ENCODE data around the gene ERICH6.

ERICH6 gene

DNA sequence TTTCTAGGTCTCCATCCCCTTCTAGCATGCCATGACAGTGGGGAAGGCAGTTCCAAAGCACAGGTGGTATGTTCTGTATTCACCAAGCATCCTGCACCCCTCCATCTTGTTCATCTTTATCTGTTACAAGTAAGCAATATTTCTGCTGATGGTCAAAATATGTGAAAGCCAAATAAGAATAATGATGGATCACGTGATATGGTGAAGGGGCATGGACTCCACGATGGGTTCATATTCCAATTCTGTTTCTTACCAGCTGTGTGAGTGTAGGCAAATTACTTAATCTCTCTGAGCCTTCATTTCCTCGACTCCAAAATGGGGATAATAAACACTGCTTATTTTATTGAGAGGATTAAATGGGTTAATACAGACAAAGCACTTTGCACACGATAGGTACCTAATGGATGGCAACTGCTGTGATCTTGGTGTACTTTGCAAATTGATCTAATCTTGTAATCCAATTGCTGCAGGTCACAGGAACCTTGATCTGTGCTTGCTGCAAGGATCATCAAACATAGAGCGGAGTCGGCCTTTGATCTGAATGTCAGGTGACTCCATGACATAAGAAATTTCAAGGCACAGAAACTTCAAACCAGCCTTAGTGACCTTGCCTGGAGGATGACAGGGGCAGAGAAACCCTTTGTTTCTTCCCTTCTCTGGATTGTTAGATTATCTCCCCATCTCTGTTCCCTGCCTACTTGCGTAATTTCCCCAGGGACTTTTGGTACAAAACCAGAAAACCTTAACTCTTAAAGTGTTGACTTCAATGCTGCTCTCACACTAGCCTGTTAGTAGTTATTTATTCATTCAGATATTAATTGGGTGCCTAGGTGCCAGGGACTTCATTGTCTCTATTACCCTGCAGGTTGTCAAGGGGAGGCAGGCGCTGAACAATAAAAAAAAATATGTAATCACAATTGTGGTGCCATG is 33.4 kb upstream of the ERICH6 start:
- H3K27me3 ChIP-seq (ENCODE audit: control insufficient read depth, insufficient read depth, low read length, poor library complexity, severe bottlenecking), result no peaks in the 10 kb centered on the region
- H3K9me3 ChIP-seq (ENCODE audit: control insufficient read depth, low read length), result no peaks in the 10 kb centered on the region
- no peaks in the 10 kb centered on the region for H3K4me1 ChIP-seq (ENCODE audit: control insufficient read depth, insufficient read depth, low read length)
- H3K36me3 ChIP-seq (ENCODE audit: control insufficient read depth, insufficient read depth, low read length), result no peaks in the 10 kb centered on the region
- no peak overlapping the region for H3K4me3 ChIP-seq (ENCODE audit: insufficient read depth, low read depth, low read length)
- 94% methylated on average over 8 of the region's 8 CpGs for WGBS, 2 experiments
- no peak overlapping the region for H3K27ac ChIP-seq (ENCODE audit: insufficient read depth, low read depth, low read length, poor library complexity, severe bottlenecking)

DNA sequence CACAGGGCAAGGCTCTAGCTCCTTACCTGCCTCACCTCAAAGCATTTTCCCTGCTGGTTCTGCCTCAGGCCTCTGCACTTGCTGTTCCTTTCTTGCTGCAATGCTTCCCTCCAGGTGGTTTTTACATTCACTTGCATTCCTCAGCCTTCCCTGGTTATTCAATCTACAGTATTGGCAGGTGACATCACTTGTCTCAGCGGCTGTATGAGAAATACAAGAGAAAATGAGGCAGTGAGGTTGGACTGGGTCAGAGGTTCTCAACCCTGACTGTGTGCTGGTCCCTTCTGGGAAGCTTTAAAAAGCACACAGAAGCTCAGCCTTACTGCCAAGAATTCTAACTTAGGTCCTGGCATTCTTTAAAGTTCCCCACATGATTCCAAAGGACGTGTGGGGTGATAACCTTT is 32.6 kb upstream of the ERICH6 start:
- Histone ChIP-seq H3K36me3 (ENCODE audit: control insufficient read depth, insufficient read depth, low read length) (no peaks in the 10 kb centered on the region), H3K9me3 (ENCODE audit: control insufficient read depth, low read length) (no peaks in the 10 kb centered on the region), H3K27me3 (ENCODE audit: control insufficient read depth, insufficient read depth, low read length, poor library complexity, severe bottlenecking) (no peaks in the 10 kb centered on the region), H3K27ac (ENCODE audit: insufficient read depth, low read depth, low read length, poor library complexity, severe bottlenecking) (no peak overlapping the region), H3K4me1 (ENCODE audit: control insufficient read depth, insufficient read depth, low read length) (no peaks in the 10 kb centered on the region), H3K4me3 (ENCODE audit: insufficient read depth, low read depth, low read length) (no peak overlapping the region)
- WGBS, 2 experiments, result 36 to 49% methylated on average over 2 of the region's 2 CpGs

- WGBS, 2 experiments, result 77 to 84% methylated on average over 1 of the region's 1 CpG
- no peak overlapping the region for H3K4me3 ChIP-seq (ENCODE audit: insufficient read depth, low read depth, low read length)
Observed at GRCh38 chr3:150734795-150735119, 31.0 kb upstream of the ERICH6 start.

GRCh38 chr3:150733936-150734794 is 30.4 kb upstream of the ERICH6 start:
- Histone ChIP-seq H3K4me3 (ENCODE audit: insufficient read depth, low read depth, low read length) (no peak overlapping the region), H3K27me3 (ENCODE audit: control insufficient read depth, insufficient read depth, low read length, poor library complexity, severe bottlenecking) (no peaks in the 10 kb centered on the region), H3K9me3 (ENCODE audit: control insufficient read depth, low read length) (no peaks in the 10 kb centered on the region), H3K4me1 (ENCODE audit: control insufficient read depth, insufficient read depth, low read length) (no peaks in the 10 kb centered on the region), H3K36me3 (ENCODE audit: control insufficient read depth, insufficient read depth, low read length) (no peaks in the 10 kb centered on the region), H3K27ac (ENCODE audit: insufficient read depth, low read depth, low read length, poor library complexity, severe bottlenecking) (no peak overlapping the region)
- WGBS, 2 experiments, result 92 to 94% methylated on average over 9 of the region's 9 CpGs

More at GRCh38 chr3:150734795-150735119, 31.0 kb upstream of the ERICH6 start:
- Histone ChIP-seq H3K36me3 (ENCODE audit: control insufficient read depth, insufficient read depth, low read length) (no peaks in the 10 kb centered on the region), H3K27me3 (ENCODE audit: control insufficient read depth, insufficient read depth, low read length, poor library complexity, severe bottlenecking) (no peaks in the 10 kb centered on the region), H3K9me3 (ENCODE audit: control insufficient read depth, low read length) (no peaks in the 10 kb centered on the region), H3K27ac (ENCODE audit: insufficient read depth, low read depth, low read length, poor library complexity, severe bottlenecking) (no peak overlapping the region), H3K4me1 (ENCODE audit: control insufficient read depth, insufficient read depth, low read length) (no peaks in the 10 kb centered on the region)

DNA sequence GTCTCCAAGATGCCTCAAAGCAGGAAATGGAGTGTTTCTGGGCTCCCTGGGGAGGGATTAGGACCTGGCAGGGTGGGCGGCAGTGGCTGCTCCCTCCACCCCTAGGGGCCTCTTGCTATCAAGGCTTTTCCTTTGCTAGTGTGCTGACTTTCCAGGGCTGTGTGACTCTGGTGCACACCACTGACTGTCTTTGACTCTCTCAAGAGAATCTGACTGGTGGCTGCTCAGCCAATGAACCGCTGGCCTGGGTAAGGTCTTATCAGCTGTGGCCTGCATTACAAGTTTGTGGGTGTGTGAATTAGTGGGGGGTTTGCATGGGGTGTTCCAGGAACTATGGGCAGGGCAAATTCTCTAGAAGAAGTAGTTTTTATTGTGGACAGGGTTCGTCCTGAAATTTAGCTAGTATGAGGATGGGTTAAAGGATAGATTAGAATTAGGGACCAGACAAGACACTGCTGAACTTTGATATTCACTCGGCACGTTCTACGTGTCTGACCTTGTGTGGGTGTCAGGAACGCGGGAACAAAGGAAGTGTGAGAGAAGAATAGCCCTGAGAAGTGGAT is 29.7 kb upstream of the ERICH6 start:
- H3K9me3 ChIP-seq (ENCODE audit: control insufficient read depth, low read length), result no peaks in the 10 kb centered on the region
- 81 to 84% methylated on average over 8 of the region's 8 CpGs for WGBS, 2 experiments
- H3K27ac ChIP-seq (ENCODE audit: insufficient read depth, low read depth, low read length, poor library complexity, severe bottlenecking), result no peak overlapping the region
- H3K4me3 ChIP-seq (ENCODE audit: insufficient read depth, low read depth, low read length), result no peak overlapping the region
- H3K27me3 ChIP-seq (ENCODE audit: control insufficient read depth, insufficient read depth, low read length, poor library complexity, severe bottlenecking), result no peaks in the 10 kb centered on the region
- no peaks in the 10 kb centered on the region for H3K36me3 ChIP-seq (ENCODE audit: control insufficient read depth, insufficient read depth, low read length)
- H3K4me1 ChIP-seq (ENCODE audit: control insufficient read depth, insufficient read depth, low read length), result no peaks in the 10 kb centered on the region

- Histone ChIP-seq H3K4me3 (ENCODE audit: insufficient read depth, low read depth, low read length) (no peak overlapping the region), H3K27me3 (ENCODE audit: control insufficient read depth, insufficient read depth, low read length, poor library complexity, severe bottlenecking) (no peaks in the 10 kb centered on the region), H3K36me3 (ENCODE audit: control insufficient read depth, insufficient read depth, low read length) (no peaks in the 10 kb centered on the region), H3K27ac (ENCODE audit: insufficient read depth, low read depth, low read length, poor library complexity, severe bottlenecking) (no peak overlapping the region), H3K9me3 (ENCODE audit: control insufficient read depth, low read length) (no peaks in the 10 kb centered on the region), H3K4me1 (ENCODE audit: control insufficient read depth, insufficient read depth, low read length) (no peaks in the 10 kb centered on the region)
- WGBS, 2 experiments, result 93 to 95% methylated on average over 9 of the region's 9 CpGs
Observed at GRCh38 chr3:150729682-150730360, 26.1 kb upstream of the ERICH6 start.

DNA sequence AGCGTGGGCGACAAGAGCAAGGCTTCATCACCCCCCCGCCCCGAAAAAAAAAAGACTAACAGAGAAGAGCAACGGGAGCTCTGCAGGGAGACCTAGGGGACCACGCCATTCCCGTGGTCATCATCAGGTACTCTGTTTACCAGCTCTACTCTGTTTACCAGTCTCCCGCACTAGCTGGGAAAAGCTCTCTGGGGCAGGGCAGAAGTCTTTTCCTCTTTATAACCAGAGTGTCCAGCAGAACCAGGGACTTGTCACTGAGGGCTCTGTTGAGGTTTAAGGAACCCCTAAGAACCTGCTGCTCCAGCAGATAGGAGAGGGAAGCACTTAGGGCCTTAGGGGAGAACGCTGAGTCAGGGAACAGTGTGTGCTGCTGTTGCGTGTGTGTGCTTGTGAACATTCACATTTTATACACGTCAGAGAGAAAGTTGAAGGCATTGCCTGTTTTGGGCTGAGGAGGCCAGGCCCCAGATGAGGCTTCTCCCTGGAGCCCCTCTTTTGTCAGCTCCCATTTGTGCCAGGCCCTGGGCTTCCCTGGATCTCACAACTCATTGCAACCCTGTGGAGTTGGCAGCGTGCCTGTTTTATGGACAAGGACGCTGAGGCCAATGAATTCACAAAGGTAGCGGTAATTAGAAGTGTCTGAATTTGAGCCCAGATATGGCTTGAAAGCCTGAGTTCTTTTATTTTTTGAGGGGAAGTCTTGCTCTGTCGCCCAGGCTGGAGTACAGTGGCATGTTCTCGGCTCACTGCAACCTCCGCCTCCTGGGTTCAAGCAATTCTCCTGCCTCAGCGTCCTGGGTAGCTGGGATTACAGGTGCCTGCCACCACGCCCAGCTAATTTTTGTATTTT is 24.2 kb upstream of the ERICH6 start:
- no peaks in the 10 kb centered on the region for H3K36me3 ChIP-seq (ENCODE audit: control insufficient read depth, insufficient read depth, low read length)
- no peak overlapping the region for H3K27ac ChIP-seq (ENCODE audit: insufficient read depth, low read depth, low read length, poor library complexity, severe bottlenecking)
- H3K4me1 ChIP-seq (ENCODE audit: control insufficient read depth, insufficient read depth, low read length), result no peaks in the 10 kb centered on the region
- no peaks in the 10 kb centered on the region for H3K27me3 ChIP-seq (ENCODE audit: control insufficient read depth, insufficient read depth, low read length, poor library complexity, severe bottlenecking)
- 92% methylated on average over 19 of the region's 19 CpGs for WGBS, 2 experiments
- H3K9me3 ChIP-seq (ENCODE audit: control insufficient read depth, low read length), result no peaks in the 10 kb centered on the region
- no peak overlapping the region for H3K4me3 ChIP-seq (ENCODE audit: insufficient read depth, low read depth, low read length)

DNA sequence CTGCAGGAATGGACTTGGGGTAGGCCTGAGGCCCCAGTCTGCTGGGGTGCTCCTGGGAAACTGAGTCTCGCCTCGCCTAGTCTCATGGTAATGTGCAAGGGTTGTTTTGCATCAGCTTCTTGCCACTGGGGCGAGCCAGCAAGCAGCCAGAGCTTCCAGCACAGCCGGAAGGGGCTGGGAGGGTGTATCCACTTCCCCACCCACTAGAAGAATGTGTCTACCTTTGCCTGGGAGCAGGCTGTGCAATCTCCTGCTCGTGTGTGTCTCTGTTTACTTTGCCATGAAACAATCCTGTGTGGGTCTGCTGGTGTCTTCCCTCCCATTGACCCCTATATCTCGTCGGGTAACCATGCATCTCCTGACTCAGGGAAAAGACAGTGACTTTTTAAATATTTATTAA is 21.8 kb upstream of the ERICH6 start:
- Histone ChIP-seq H3K36me3 (ENCODE audit: control insufficient read depth, insufficient read depth, low read length) (no peaks in the 10 kb centered on the region), H3K27ac (ENCODE audit: insufficient read depth, low read depth, low read length, poor library complexity, severe bottlenecking) (no peak overlapping the region), H3K9me3 (ENCODE audit: control insufficient read depth, low read length) (no peaks in the 10 kb centered on the region), H3K4me1 (ENCODE audit: control insufficient read depth, insufficient read depth, low read length) (no peaks in the 10 kb centered on the region), H3K4me3 (ENCODE audit: insufficient read depth, low read depth, low read length) (no peak overlapping the region), H3K27me3 (ENCODE audit: control insufficient read depth, insufficient read depth, low read length, poor library complexity, severe bottlenecking) (no peaks in the 10 kb centered on the region)
- 87 to 90% methylated on average over 5 of the region's 7 CpGs for WGBS, 2 experiments

DNA sequence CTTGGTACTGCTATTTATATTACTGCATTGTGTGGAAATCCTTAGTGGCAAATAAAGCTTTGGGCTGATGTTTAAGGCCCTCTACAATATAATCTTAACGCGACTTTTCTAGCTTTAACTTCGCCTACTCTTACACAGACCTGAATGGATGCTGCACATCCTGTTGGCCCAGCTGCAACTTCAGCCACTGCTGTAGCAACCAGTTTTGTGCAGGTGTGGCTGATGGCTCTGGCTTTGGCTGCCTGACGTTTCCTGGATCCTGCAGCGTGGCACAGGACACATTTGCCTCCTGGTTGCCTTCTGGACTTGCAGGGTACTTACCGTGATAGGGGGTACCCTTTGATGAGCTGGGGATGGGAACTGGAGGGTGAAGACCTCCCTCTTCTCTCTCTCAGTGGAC is 20.2 kb upstream of the ERICH6 start:
- no peak overlapping the region for H3K27ac ChIP-seq (ENCODE audit: insufficient read depth, low read depth, low read length, poor library complexity, severe bottlenecking)
- 92 to 95% methylated on average over 6 of the region's 6 CpGs for WGBS, 2 experiments
- H3K4me3 ChIP-seq (ENCODE audit: insufficient read depth, low read depth, low read length), result no peak overlapping the region
- H3K27me3 ChIP-seq (ENCODE audit: control insufficient read depth, insufficient read depth, low read length, poor library complexity, severe bottlenecking), result no peaks in the 10 kb centered on the region
- no peaks in the 10 kb centered on the region for H3K9me3 ChIP-seq (ENCODE audit: control insufficient read depth, low read length)
- no peaks in the 10 kb centered on the region for H3K4me1 ChIP-seq (ENCODE audit: control insufficient read depth, insufficient read depth, low read length)
- H3K36me3 ChIP-seq (ENCODE audit: control insufficient read depth, insufficient read depth, low read length), result no peaks in the 10 kb centered on the region

Measured in ectodermal cell (in vitro differentiated cells).